ENCODE results near the gene AOPEP. TPM values are rescaled to one million over a fixed set of nuclear protein-coding genes. Genes with fewer than 3 reads are reported as not detected.

Gene AOPEP
- total and polyA plus RNA-seq, 2 of the 13 experiments (the other 11 are each of a cell fraction or from before 2014, with no cell fraction given) = 22.2 to 41.6 TPM

- TF ChIP-seq PHF21A (CRISPR knock-in tag; IDR thresholded peaks at IDR 0.05) = 0 out of 2 replicates have a peak, but pooled peaks have one; percentile 49
- no peak for TF ChIP-seq ZNF761 (CRISPR knock-in tag; conservative IDR thresholded peaks at IDR 0.05)
- TF ChIP-seq ZNF839 (CRISPR knock-in tag; IDR thresholded peaks at IDR 0.05; ENCODE audit: borderline replicate concordance) = no peak
- TF ChIP-seq YY1 (IDR thresholded peaks at IDR 0.05; ENCODE audit: insufficient read depth, insufficient replicate concordance, low read depth, low read length) = no peak
- TF ChIP-seq NCOA5 (CRISPR knock-in tag; IDR thresholded peaks at IDR 0.05) = no peak
- peak; percentile 60; the same call in 1 of the 2 replicates for TF ChIP-seq ZBED4 (CRISPR knock-in tag; IDR thresholded peaks at IDR 0.05; ENCODE audit: borderline replicate concordance)
- TF ChIP-seq SALL2 (CRISPR knock-in tag; IDR thresholded peaks at IDR 0.05) = 0 out of 2 replicates have a peak, but pooled peaks have one; percentile 36
- no peak for TF ChIP-seq ZNF543 (CRISPR knock-in tag; IDR thresholded peaks at IDR 0.05)
- TF ChIP-seq CEBPB (IDR thresholded peaks at IDR 0.05; ENCODE audit: borderline replicate concordance, low read depth, low read length) = peak; percentile 85
- no peak for TF ChIP-seq GABPB1 (CRISPR knock-in tag; IDR thresholded peaks at IDR 0.05)
- TF ChIP-seq ZNF333 (CRISPR knock-in tag; IDR thresholded peaks at IDR 0.05; ENCODE audit: borderline replicate concordance) = no peak
- no peak for TF ChIP-seq KLF12 (CRISPR knock-in tag; IDR thresholded peaks at IDR 0.05; ENCODE audit: borderline replicate concordance)
- no peak for TF ChIP-seq ZNF570 (CRISPR knock-in tag; IDR thresholded peaks at IDR 0.05; ENCODE audit: borderline replicate concordance)
- no peak for TF ChIP-seq ZEB1 (IDR thresholded peaks at IDR 0.05; ENCODE audit: insufficient replicate concordance, low read depth)
- no peak for TF ChIP-seq KDM1A (CRISPR knock-in tag; IDR thresholded peaks at IDR 0.05)
- no peak for TF ChIP-seq CENPT (CRISPR knock-in tag; IDR thresholded peaks at IDR 0.05; ENCODE audit: low read depth)
- no peak for TF ChIP-seq CERS6 (CRISPR knock-in tag; IDR thresholded peaks at IDR 0.05)
- TF ChIP-seq MIER3 (CRISPR knock-in tag; IDR thresholded peaks at IDR 0.05; ENCODE audit: borderline replicate concordance) = 0 out of 2 replicates have a peak, but pooled peaks have one; percentile 66
- TF ChIP-seq HMGA1 (CRISPR knock-in tag; conservative IDR thresholded peaks at IDR 0.05) = no peak
- TF ChIP-seq SP140L (CRISPR knock-in tag; IDR thresholded peaks at IDR 0.05; ENCODE audit: borderline replicate concordance) = peak; percentile 47; the same call in 1 of the 2 replicates
- TF ChIP-seq ZNF724P (CRISPR knock-in tag; IDR thresholded peaks at IDR 0.05; ENCODE audit: borderline replicate concordance) = no peak
Measured at GRCh38 chr9:94991961-94992907, 265.7 kb downstream of the AOPEP start (continued).
